Measurements from ENCODE around the gene RPL26. TPM values are rescaled to one million over a fixed set of nuclear protein-coding genes. Genes with fewer than 3 reads are reported as not detected.
A peak's percentile ranks its signal among the peaks of the same experiment; 100 is the strongest.
"Not testable (repeated sequence)": the region's sequence is repeated elsewhere in the genome, so short reads cannot be mapped to it uniquely, and the experiment has no call there.

Gene RPL26
- total and polyA plus RNA-seq, 4 experiments from 2014 or later, result 1,274 to 2,878 (median 2,246) TPM

DNA sequence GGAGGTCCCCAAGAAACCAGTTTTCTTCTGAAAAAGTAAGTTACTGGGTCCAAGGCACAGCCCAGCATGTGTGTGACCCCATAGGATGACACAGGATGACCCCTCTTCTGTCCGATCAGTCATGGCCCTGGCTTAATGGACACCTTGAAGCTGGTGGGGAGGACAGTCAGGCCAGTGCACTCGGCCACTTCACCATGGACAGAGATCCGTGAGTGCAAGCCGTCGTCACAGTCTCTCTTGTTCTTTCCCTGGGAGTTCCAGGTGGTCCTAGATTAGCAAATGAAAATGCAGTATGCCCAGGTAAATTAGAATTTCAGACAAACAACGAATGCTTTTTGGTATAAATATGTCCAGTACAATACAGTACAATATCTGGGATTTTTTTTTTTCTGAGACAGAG, 16.0 kb upstream of the RPL26 start:
- CTCF ChIA-PET (ENCODE audit: partially characterized antibody), result no interaction called here
- intact Hi-C loops (cut with micrococcal nuclease), result no loop called here
- peaks cover 2 to 6% (median 3%) of the 10 kb centered on the region in 4 donors for H3K4me1 Mint-ChIP-seq

DNA sequence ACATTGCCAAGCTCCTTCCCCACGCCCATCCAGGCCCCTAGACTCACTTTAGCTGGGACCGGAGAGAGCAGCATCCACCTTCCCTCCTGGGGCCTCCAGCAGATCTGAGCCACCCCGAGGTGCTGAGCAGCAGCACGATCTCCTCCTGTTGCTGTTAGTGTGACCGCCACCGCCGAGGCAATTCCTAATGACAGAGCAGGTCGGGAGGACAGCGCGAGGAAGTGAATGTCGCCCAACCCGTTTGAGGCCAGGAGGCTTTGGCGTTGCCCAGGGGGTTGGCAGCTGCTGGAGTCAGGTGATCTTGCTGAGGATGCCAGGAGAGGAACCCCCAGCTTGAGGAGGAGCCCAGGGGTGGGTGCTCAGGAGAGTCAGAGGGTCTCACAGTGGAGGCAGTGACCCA, 14.6 kb upstream of the RPL26 start, which contains the start of gene RNF222:
Gene RNF222, minus strand, starts transcription at position 192 of the 400 bp plus-strand sequence. CDS start 4,366 bp downstream, outside the sequence.
- intact Hi-C loops (cut with micrococcal nuclease), result no loop called here
- Mint-ChIP-seq H3K27me3 (peaks cover 22 to 27% of the 10 kb centered on the region in 2 donors), H3K36me3 (no peaks in the 10 kb centered on the region), H3K9me3 (peaks cover 0 to 1% (median 0%) of the 10 kb centered on the region in 8 donors), H3K4me3 (no peak within 1 kb of the TSS), H3K27ac (peak within 1 kb of the TSS in 1 of 7 donors; percentile 66), H3K4me1 (peaks cover 9 to 15% (median 11%) of the 10 kb centered on the region in 4 donors)
- Histone ChIP-seq H3K4me3 (ENCODE audit: low read length in 2 of 2) (no peak within 1 kb of the TSS), H3K4me1 (ENCODE audit: insufficient read depth, low read length) (peaks cover 19% of the 10 kb centered on the region), H3K27me3 (ENCODE audit: insufficient read depth, low read length) (peaks cover 13% of the 10 kb centered on the region), H3K9me3 (ENCODE audit: control insufficient read depth in 1 of 2, low read length in 2 of 2) (no peaks in the 10 kb centered on the region), H3K27ac (ENCODE audit: low read depth, low read length) (no peak within 1 kb of the TSS), H3K36me3 (ENCODE audit: insufficient read depth, low read length) (no peaks in the 10 kb centered on the region)
- CTCF ChIA-PET (ENCODE audit: partially characterized antibody), result no interaction called here
- POLR2A ChIA-PET (ENCODE audit: partially characterized antibody), result interaction anchor here (0.6 to 1.2 kb wide), 2 partner anchors 14 to 361 kb away, joined by 3 read pairs; partner anchors contain the start of gene RPL26
- no peak for DNase-seq

More for the DNA sequence above, 16.0 kb upstream of the RPL26 start:
- no peak overlapping the region for H3K4me3 Mint-ChIP-seq
- H3K9me3 Mint-ChIP-seq, result peaks cover 0 to 2% (median 0%) of the 10 kb centered on the region in 8 donors
- Histone ChIP-seq H3K27me3 (ENCODE audit: insufficient read depth, low read length) (peaks cover 13% of the 10 kb centered on the region), H3K4me1 (ENCODE audit: insufficient read depth, low read length) (peaks cover 8% of the 10 kb centered on the region), H3K9me3 (ENCODE audit: control insufficient read depth in 1 of 2, low read length in 2 of 2) (no peaks in the 10 kb centered on the region), H3K27ac (ENCODE audit: low read depth, low read length) (no peak overlapping the region), H3K36me3 (ENCODE audit: insufficient read depth, low read length) (no peaks in the 10 kb centered on the region), H3K4me3 (ENCODE audit: low read length in 2 of 2) (no peak overlapping the region)
- H3K27ac Mint-ChIP-seq, result no peak overlapping the region
- no peak for DNase-seq
- no peaks in the 10 kb centered on the region for H3K36me3 Mint-ChIP-seq
- peaks cover 27 to 29% of the 10 kb centered on the region in 2 donors for H3K27me3 Mint-ChIP-seq
- POLR2A ChIA-PET (ENCODE audit: partially characterized antibody), result interaction anchor here (1.5 kb wide), 1 partner anchor 15 kb away, joined by 4 read pairs; no protein-coding TSS in a partner anchor

- intact Hi-C loops (cut with micrococcal nuclease); H3K9me3 Mint-ChIP-seq; H3K4me3 Mint-ChIP-seq; H3K36me3 ChIP-seq (ENCODE audit: insufficient read depth, low read length); H3K9me3 ChIP-seq (ENCODE audit: control insufficient read depth in 1 of 2, low read length in 2 of 2); H3K27ac ChIP-seq (ENCODE audit: low read depth, low read length); DNase-seq; H3K27me3 ChIP-seq (ENCODE audit: insufficient read depth, low read length); H3K36me3 Mint-ChIP-seq; H3K4me3 ChIP-seq (ENCODE audit: low read length in 2 of 2): not testable (repeated sequence)
- H3K4me1 ChIP-seq (ENCODE audit: insufficient read depth, low read length), result peaks cover 19% of the 10 kb centered on the region
- Mint-ChIP-seq H3K27ac (peak overlapping the region in 3 of 7 donors; percentile 24 to 81 (median 53)), H3K27me3 (peaks cover 6 to 13% of the 10 kb centered on the region in 2 donors), H3K4me1 (peaks cover 9 to 15% (median 10%) of the 10 kb centered on the region in 4 donors)
- ChIA-PET CTCF (ENCODE audit: partially characterized antibody) (interaction anchor here (0.6 to 2.0 kb wide), 6 partner anchors 11 to 494 kb away, joined by 3 to 10 read pairs (median 6); partner anchors contain the start of gene KRABD2), POLR2A (ENCODE audit: partially characterized antibody) (interaction anchor here (0.6 to 2.8 kb wide), 4 partner anchors 11 to 201 kb away, joined by 3 to 18 read pairs (median 6); partner anchors contain the start of genes KRABD2 and NDEL1)
Observed at GRCh38 chr17:8394497-8394896, 11.5 kb upstream of the RPL26 start.

GRCh38 chr17:8393470-8394231, 10.7 kb upstream of the RPL26 start:
- Histone ChIP-seq H3K4me3 (ENCODE audit: low read length in 2 of 2) (no peak overlapping the region), H3K27ac (ENCODE audit: low read depth, low read length) (no peak overlapping the region), H3K36me3 (ENCODE audit: insufficient read depth, low read length) (no peaks in the 10 kb centered on the region), H3K4me1 (ENCODE audit: insufficient read depth, low read length) (peaks cover 19% of the 10 kb centered on the region), H3K27me3 (ENCODE audit: insufficient read depth, low read length) (peaks cover 4% of the 10 kb centered on the region), H3K9me3 (ENCODE audit: control insufficient read depth in 1 of 2, low read length in 2 of 2) (no peaks in the 10 kb centered on the region)
- Mint-ChIP-seq H3K4me3 (peak overlapping the region in 5 of 8 donors; percentile 46 to 68 (median 60)), H3K27ac (peak overlapping the region; percentile 64 to 96 (median 93)), H3K27me3 (peaks cover 6 to 13% of the 10 kb centered on the region in 2 donors), H3K36me3 (no peaks in the 10 kb centered on the region), H3K9me3 (no peaks in the 10 kb centered on the region), H3K4me1 (peaks cover 9 to 15% (median 10%) of the 10 kb centered on the region in 4 donors)
- peak; percentile 40 to 77 (median 56) for DNase-seq
- POLR2A ChIA-PET (ENCODE audit: partially characterized antibody), result interaction anchor here (0.6 to 2.8 kb wide), 4 partner anchors 10 to 42 kb away, joined by 3 to 18 read pairs (median 6); partner anchors contain the start of genes KRABD2 and NDEL1
- CTCF ChIA-PET (ENCODE audit: partially characterized antibody), result interaction anchor here (0.6 to 2.7 kb wide), 8 partner anchors 10 to 495 kb away, joined by 3 to 13 read pairs (median 6); partner anchors contain the start of gene KRABD2
- intact Hi-C loops (cut with micrococcal nuclease), result no loop called here

- Histone ChIP-seq H3K4me1 (ENCODE audit: insufficient read depth, low read length) (peaks cover 19% of the 10 kb centered on the region), H3K4me3 (ENCODE audit: low read length in 2 of 2) (no peak overlapping the region), H3K27me3 (ENCODE audit: insufficient read depth, low read length) (peaks cover 4% of the 10 kb centered on the region), H3K9me3 (ENCODE audit: control insufficient read depth in 1 of 2, low read length in 2 of 2) (no peaks in the 10 kb centered on the region), H3K27ac (ENCODE audit: low read depth, low read length) (no peak overlapping the region), H3K36me3 (ENCODE audit: insufficient read depth, low read length) (no peaks in the 10 kb centered on the region)
- Mint-ChIP-seq H3K27me3 (peaks cover 6 to 7% of the 10 kb centered on the region in 2 donors), H3K9me3 (no peaks in the 10 kb centered on the region), H3K4me3 (no peak overlapping the region), H3K36me3 (no peaks in the 10 kb centered on the region), H3K4me1 (peaks cover 10 to 21% (median 11%) of the 10 kb centered on the region in 4 donors), H3K27ac (peak overlapping the region in 5 of 7 donors; percentile 29 to 96 (median 92))
- CTCF ChIA-PET (ENCODE audit: partially characterized antibody), result interaction anchor here (1.0 to 2.7 kb wide), 2 partner anchors 9 to 15 kb away, joined by 3 to 13 read pairs; no protein-coding TSS in a partner anchor
- no peak for DNase-seq
- POLR2A ChIA-PET (ENCODE audit: partially characterized antibody), result interaction anchor here (1.1 to 2.8 kb wide), 3 partner anchors 9 to 43 kb away, joined by 3 to 18 read pairs (median 9); partner anchors contain the start of genes KRABD2 and NDEL1
- intact Hi-C loops (cut with micrococcal nuclease), result no loop called here
Observed at GRCh38 chr17:8392674-8393469, 9.9 kb upstream of the RPL26 start.

DNA sequence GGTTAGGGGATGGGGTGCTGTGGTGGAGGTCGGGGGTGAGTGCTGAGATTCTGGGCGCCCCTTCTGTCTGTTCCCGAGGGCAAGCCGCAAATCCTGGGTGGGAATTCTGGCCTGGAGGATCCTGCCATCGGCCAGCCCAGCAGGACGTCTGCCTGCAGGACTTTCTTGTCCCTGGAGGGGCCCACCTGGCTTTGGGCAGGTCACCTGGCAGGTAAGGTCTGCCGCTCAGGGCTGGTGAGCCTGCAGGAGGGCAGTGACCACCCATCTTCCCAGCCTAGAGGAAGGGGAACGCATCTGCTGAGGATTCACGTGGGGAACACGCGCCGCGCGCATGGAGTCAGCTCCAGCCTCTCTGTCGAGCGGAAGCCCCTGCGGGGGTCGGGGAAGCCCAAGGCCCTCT, 9.3 kb upstream of the RPL26 start:
- H3K27me3 Mint-ChIP-seq, result peaks cover 3 to 4% of the 10 kb centered on the region in 2 donors
- POLR2A ChIA-PET (ENCODE audit: partially characterized antibody), result interaction anchor here (2.8 kb wide), 1 partner anchor 16 kb away, joined by 18 read pairs; the partner anchor contains the start of gene KRABD2
- no peaks in the 10 kb centered on the region for H3K36me3 Mint-ChIP-seq
- Histone ChIP-seq H3K4me3 (ENCODE audit: low read length in 2 of 2) (no peak overlapping the region), H3K36me3 (ENCODE audit: insufficient read depth, low read length) (no peaks in the 10 kb centered on the region), H3K4me1 (ENCODE audit: insufficient read depth, low read length) (peaks cover 19% of the 10 kb centered on the region), H3K27ac (ENCODE audit: low read depth, low read length) (no peak overlapping the region), H3K27me3 (ENCODE audit: insufficient read depth, low read length) (peaks cover 3% of the 10 kb centered on the region), H3K9me3 (ENCODE audit: control insufficient read depth in 1 of 2, low read length in 2 of 2) (no peaks in the 10 kb centered on the region)
- H3K27ac Mint-ChIP-seq, result peak overlapping the region in 1 of 7 donors; percentile 64
- H3K4me1 Mint-ChIP-seq, result peaks cover 12 to 27% (median 12%) of the 10 kb centered on the region in 4 donors
- CTCF ChIA-PET (ENCODE audit: partially characterized antibody), result interaction anchor here (0.7 to 2.7 kb wide), 3 partner anchors 9 to 18 kb away, joined by 3 to 13 read pairs (median 3); no protein-coding TSS in a partner anchor
- DNase-seq, result no peak
- H3K4me3 Mint-ChIP-seq, result no peak overlapping the region
- intact Hi-C loops (cut with micrococcal nuclease), result no loop called here
- no peaks in the 10 kb centered on the region for H3K9me3 Mint-ChIP-seq
